Immature natural killer cell (primary cell): ENCODE results near the gene SLC10A1. TPM values are rescaled to one million over a fixed set of nuclear protein-coding genes. Genes with fewer than 3 reads are reported as not detected.
"Not testable (repeated sequence)": the region's sequence is repeated elsewhere in the genome, so short reads cannot be mapped to it uniquely, and the experiment has no call there.

Source experiments
- DNase-seq, 3 donors: peaks; one replicate each; pipeline ENCODE4 v3.0.0; 2022; ENCODE audit warnings: mixed read lengths in 1 of 3
- H3K27ac Mint-ChIP-seq, 6 donors: one replicate each; pipeline ENCODE4 v1.8.0; 2020; ENCODE audit warnings: mixed read lengths in 6 of 6, mild to moderate bottlenecking in 5 of 6, inconsistent platforms in 4 of 6, moderate library complexity in 3 of 6
- H3K27me3 Mint-ChIP-seq, 3 donors: one replicate each; pipeline ENCODE4 v1.8.0; 2020 to 2021; ENCODE audit warnings: low read depth in 3 of 3, mild to moderate bottlenecking in 3 of 3, mixed read lengths in 3 of 3, moderate library complexity in 3 of 3, inconsistent platforms in 1 of 3
- H3K36me3 Mint-ChIP-seq, 3 donors: one replicate each; pipeline ENCODE4 v1.8.0; 2020; ENCODE audit warnings: mixed read lengths in 3 of 3, inconsistent platforms in 2 of 3, mild to moderate bottlenecking in 2 of 3
- H3K4me1 Mint-ChIP-seq, 2 donors: one replicate each; pipeline ENCODE4 v1.8.0; 2020; ENCODE audit warnings: inconsistent platforms in 2 of 2, mild to moderate bottlenecking in 2 of 2, mixed read lengths in 2 of 2, moderate library complexity in 1 of 2
- H3K4me3 Mint-ChIP-seq, 5 donors: one replicate each; pipeline ENCODE4 v1.8.0; 2020; ENCODE audit warnings: mild to moderate bottlenecking in 5 of 5, mixed read lengths in 5 of 5, inconsistent platforms in 3 of 5, moderate library complexity in 3 of 5
- H3K9me3 Mint-ChIP-seq, 6 donors: one replicate each; pipeline ENCODE4 v1.8.0; 2020; ENCODE audit warnings: mild to moderate bottlenecking in 6 of 6, mixed read lengths in 6 of 6, inconsistent platforms in 4 of 6, moderate library complexity in 3 of 6
- polyA plus RNA-seq, 3 donors: library from polyadenylated mRNA; unstranded; fragments of 300-500 nt; fragmentation: Illumina TruSeq; gene quantifications; one replicate each; pipeline ENCODE4 v1.2.3, GENCODE V29; 2021

Gene SLC10A1
- polyA plus RNA-seq, 3 donors from 2014 or later = 0.09 TPM; not detected in 2

DNA sequence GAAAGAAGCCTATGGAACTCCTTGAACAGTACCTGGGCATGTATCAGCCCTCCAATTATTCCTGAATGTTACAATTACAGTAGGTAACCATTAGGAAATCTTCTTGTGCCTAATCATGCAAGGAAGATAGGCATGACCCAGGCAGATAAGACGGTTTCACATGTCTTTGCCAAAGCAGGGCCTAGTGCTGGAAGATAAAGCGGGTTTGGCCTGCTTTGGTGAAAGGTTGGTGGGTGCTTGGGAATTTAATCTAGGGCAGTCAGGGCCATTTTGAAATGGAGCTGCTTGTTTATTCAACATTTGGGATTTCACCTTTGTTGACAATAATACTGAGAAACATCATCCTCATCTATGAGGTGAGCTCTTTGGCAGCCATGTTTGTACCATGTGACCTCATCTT is 42.6 kb downstream of the SLC10A1 start:
- H3K36me3 Mint-ChIP-seq = no peaks in the 10 kb centered on the region
- H3K27ac Mint-ChIP-seq = no peak overlapping the region
- H3K4me1 Mint-ChIP-seq = peaks cover 9 to 11% of the 10 kb centered on the region in 2 donors
- H3K9me3 Mint-ChIP-seq = no peaks in the 10 kb centered on the region
- H3K27me3 Mint-ChIP-seq = peaks cover 0 to 3% (median 1%) of the 10 kb centered on the region in 3 donors
- H3K4me3 Mint-ChIP-seq = no peak overlapping the region
- DNase-seq = no peak

DNA sequence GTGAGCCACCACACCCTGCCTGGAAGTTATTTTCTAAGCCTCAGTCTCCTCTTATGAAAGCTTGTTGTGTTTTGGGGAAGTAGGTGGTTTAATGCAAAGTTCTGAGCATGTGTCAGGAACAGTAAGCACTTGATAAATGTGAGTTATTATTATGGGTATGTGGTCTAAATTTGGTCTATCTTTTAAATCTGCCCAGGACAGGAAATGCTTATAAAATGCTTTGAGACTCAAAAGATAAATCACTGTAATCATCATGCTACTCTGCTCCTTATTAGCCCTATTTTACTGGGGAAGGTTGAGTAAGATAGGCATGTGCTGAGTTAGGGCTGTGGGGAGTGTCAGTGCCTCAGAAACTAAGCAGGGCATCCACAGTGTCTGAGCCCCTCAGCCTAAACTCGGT is 43.2 kb downstream of the SLC10A1 start:
- peaks cover 9 to 11% of the 10 kb centered on the region in 2 donors for H3K4me1 Mint-ChIP-seq
- no peak overlapping the region for H3K27ac Mint-ChIP-seq
- H3K9me3 Mint-ChIP-seq = no peaks in the 10 kb centered on the region

DNA sequence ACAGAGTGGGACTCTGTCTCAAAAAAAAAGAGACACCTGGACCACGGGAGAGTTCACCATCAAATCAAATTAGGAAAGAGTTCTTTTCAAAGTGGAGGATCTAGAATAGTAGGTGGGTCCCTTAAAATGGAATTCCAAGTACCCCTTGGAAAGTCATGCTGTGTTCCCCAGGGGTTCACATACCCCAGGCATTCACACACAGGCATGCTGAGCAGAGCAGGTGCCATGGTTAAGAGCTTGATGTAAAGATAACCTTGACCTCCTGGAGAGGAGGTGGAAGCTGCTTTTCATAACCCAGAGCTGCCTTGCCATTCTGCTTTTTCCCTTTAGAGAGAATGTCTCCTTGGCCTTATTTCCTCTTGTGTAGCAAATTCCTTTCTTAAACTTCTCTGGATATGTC is 44.3 kb downstream of the SLC10A1 start:
- no peaks in the 10 kb centered on the region for H3K9me3 Mint-ChIP-seq
- no peak overlapping the region for H3K4me3 Mint-ChIP-seq
- H3K36me3 Mint-ChIP-seq = no peaks in the 10 kb centered on the region
- peaks cover 0 to 1% (median 0%) of the 10 kb centered on the region in 3 donors for H3K27me3 Mint-ChIP-seq
- peak overlapping the region in 1 of 6 donors; percentile 26 for H3K27ac Mint-ChIP-seq
- peaks cover 9 to 11% of the 10 kb centered on the region in 2 donors for H3K4me1 Mint-ChIP-seq
- no peak for DNase-seq

More for the DNA sequence above, 43.2 kb downstream of the SLC10A1 start:
- Mint-ChIP-seq H3K36me3 (no peaks in the 10 kb centered on the region), H3K27me3 (peaks cover 0 to 3% (median 1%) of the 10 kb centered on the region in 3 donors), H3K4me3 (no peak overlapping the region)
- DNase-seq = no peak

DNA sequence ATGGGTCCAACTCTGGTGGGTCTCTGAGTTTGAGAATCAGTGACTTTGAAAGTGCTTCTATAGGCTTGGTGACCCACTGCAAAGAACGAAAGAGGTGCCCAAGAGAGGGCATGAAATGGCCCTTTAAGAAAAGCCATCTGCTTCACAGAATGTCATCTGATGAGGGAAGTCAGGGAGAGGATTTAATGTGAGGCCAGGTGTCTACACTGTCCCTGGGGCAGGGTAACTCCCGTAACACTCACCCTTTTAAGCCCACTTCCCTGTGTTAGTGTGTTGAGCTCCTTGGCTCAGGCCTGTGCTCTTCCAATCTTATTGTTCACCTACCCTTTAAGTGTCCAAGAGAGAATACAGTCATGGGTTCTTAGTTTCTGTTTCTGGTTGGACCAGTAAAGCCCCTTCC is 46.5 kb downstream of the SLC10A1 start:
- Mint-ChIP-seq H3K9me3 (no peaks in the 10 kb centered on the region), H3K36me3 (no peaks in the 10 kb centered on the region), H3K27me3 (peaks cover 0 to 1% (median 0%) of the 10 kb centered on the region in 3 donors), H3K27ac (no peak overlapping the region), H3K4me3 (no peak overlapping the region), H3K4me1 (peaks cover 4 to 5% of the 10 kb centered on the region in 2 donors)
- DNase-seq = no peak

DNA sequence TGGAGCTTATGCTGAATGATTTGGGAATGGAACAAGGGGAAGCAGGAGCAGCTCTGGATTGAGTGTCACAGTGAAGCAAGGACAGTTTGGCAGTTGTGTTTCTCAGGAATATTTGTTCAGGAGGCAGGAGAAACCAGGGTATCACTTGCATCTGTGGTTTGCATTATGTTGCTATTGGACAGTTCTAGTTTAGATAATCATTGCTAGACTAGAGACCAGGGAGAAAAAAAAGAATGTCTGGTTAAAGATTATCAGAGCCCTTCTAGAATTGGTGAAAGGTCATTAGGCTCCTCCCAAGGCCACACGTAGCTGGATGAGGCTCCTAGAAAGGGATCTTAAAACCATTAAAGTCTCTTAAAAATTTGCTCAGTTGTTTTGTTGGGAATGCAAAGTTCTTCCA is 47.1 kb downstream of the SLC10A1 start:
- peaks cover 0 to 1% (median 0%) of the 10 kb centered on the region in 3 donors for H3K27me3 Mint-ChIP-seq
- no peak for DNase-seq
- H3K9me3 Mint-ChIP-seq = no peaks in the 10 kb centered on the region
- peak overlapping the region in 1 of 6 donors; percentile 5 for H3K27ac Mint-ChIP-seq
- H3K36me3 Mint-ChIP-seq = no peaks in the 10 kb centered on the region
- H3K4me1 Mint-ChIP-seq = peaks cover 0 to 2% of the 10 kb centered on the region in 2 donors
- no peak overlapping the region for H3K4me3 Mint-ChIP-seq

DNA sequence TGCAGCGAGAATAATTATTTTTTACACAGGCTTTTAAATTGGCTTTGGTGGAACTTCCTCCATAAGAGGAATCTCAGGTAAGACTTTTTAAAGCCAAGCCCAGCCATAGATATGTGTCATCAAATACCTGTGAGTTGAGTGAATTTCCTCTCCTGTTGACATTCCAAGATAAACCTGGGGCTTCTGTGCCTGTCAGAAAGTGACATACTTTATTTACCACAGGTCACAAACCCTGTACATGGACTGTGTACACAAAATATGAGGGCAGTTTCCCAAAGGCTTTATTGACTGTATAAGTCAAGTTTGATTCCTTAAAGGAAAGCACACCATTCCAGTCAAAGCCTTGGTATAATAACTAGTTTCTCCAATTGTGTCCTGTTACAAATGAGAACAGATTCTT is 56.0 kb downstream of the SLC10A1 start:
- no peak overlapping the region for H3K4me3 Mint-ChIP-seq
- H3K4me1 Mint-ChIP-seq = no peaks in the 10 kb centered on the region
- no peaks in the 10 kb centered on the region for H3K9me3 Mint-ChIP-seq

GRCh38 chr14:69736405-69736804 is 60.6 kb downstream of the SLC10A1 start:
- not testable (repeated sequence) for DNase-seq, H3K4me1 Mint-ChIP-seq, H3K9me3 Mint-ChIP-seq, H3K27me3 Mint-ChIP-seq, H3K27ac Mint-ChIP-seq, H3K36me3 Mint-ChIP-seq, H3K4me3 Mint-ChIP-seq

More for the DNA sequence above, 56.0 kb downstream of the SLC10A1 start:
- Mint-ChIP-seq H3K27me3 (peaks cover 0 to 3% (median 0%) of the 10 kb centered on the region in 3 donors), H3K36me3 (peaks cover 0 to 2% (median under 1%) of the 10 kb centered on the region in 3 donors), H3K27ac (no peak overlapping the region)
- no peak for DNase-seq

DNA sequence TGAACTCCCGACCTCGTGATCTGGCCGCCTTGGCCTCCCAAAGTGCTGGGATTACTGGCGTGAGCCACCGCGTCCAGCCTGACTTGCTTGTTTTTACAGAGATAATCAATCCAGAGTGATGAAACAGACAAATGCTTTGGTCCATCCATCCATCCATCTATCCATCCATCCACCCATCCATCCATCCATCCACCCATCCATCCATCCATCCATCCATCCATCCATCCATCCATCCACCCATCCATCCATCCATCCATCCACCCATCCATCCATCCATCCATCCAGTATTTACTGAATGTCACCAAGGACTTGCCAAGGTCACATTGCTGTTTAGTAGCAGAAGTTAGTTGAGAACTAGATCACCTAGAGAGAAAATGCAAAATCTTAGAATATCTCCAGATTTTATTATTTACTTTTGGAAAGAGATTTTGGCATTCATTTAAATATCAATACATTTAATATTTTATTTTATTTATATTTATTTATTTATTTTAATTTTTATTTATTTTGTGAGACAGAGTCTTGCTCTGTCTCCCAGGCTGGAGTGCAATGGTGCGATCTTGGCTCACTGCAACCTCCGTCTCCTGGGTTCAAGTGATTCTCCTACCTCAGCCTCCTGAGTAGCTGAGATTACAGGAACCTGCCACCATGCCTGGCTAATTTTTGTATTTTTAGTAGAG is 65.0 kb downstream of the SLC10A1 start:
- not testable (repeated sequence) for DNase-seq, H3K9me3 Mint-ChIP-seq, H3K36me3 Mint-ChIP-seq, H3K27me3 Mint-ChIP-seq, H3K4me3 Mint-ChIP-seq
- Mint-ChIP-seq H3K4me1 (peaks cover 29 to 33% of the 10 kb centered on the region in 2 donors), H3K27ac (peak overlapping the region in 2 of 6 donors; percentile 15 to 82)

- no peak for DNase-seq
- Mint-ChIP-seq H3K4me3 (peak overlapping the region; percentile 19 to 84 (median 77)), H3K27ac (peak overlapping the region; percentile 79 to 94 (median 89)), H3K4me1 (peaks cover 43 to 47% of the 10 kb centered on the region in 2 donors), H3K36me3 (no peaks in the 10 kb centered on the region), H3K27me3 (peaks cover 0 to 4% (median 0%) of the 10 kb centered on the region in 3 donors), H3K9me3 (no peaks in the 10 kb centered on the region)
These were observed 69.2 kb downstream of the SLC10A1 start for GRCh38 chr14:69727860-69728259.

DNA sequence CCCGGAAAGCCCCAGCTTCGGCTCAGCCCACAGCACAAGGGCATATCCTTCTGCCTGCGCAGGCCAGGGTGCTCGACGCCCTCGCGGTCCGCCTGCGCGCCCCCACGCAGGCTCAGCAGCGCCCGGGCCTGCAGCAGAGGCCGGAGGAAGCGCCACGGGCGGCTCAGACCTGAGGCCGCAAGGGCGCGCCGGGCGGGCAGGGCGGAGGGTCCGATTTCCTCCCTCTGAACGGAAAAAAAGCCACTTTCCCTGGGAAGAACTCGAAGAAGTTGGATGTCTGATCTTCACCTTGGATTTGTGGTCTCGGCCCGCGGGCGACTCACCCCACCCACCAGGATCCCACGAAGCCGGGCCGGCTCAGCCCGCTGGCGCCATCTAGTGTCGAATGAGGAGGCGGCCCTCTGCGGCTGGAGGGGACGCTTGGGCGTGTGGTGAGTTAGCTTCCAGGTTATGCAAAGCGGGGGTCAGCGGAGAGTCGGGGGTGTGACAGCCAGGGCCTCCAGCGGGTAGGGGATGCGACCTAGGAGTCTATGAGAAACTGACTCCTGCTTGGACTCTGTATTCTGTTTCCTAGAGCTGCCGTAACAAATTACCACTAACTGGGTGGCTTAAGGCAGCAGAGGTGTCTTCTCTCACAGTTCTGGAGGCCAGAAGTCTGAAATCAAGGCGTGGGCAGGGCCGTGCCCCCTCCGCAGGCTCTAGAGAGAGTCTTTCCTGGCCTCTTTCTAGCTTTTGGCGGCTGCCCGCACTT is 70.1 kb downstream of the SLC10A1 start:
- Mint-ChIP-seq H3K4me1 (peaks cover 43 to 47% of the 10 kb centered on the region in 2 donors), H3K4me3 (peak overlapping the region; percentile 64 to 84 (median 77))

More for the DNA sequence above, 70.1 kb downstream of the SLC10A1 start:
- Mint-ChIP-seq H3K27ac (peak overlapping the region; percentile 80 to 94 (median 89)), H3K36me3 (no peaks in the 10 kb centered on the region), H3K9me3 (no peaks in the 10 kb centered on the region), H3K27me3 (peaks cover 0 to 7% (median 0%) of the 10 kb centered on the region in 3 donors)
- DNase-seq = peak; percentile 86 to 90 (median 88)

Other genes with a start within 250 kb of the SLC10A1 start
- gene CCDC177, start 222.4 kb downstream of the SLC10A1 start, polyA plus RNA-seq = not detected
- gene SUSD6, start 185.6 kb downstream of the SLC10A1 start, polyA plus RNA-seq = 10 to 100 TPM; 13.0 to 24.1 (median 15.5) TPM
- 100 to 1,000 TPM; 635 to 806 (median 639) TPM for gene SRSF5, start 30.1 kb downstream of the SLC10A1 start, polyA plus RNA-seq
- gene SMOC1, start 82.2 kb upstream of the SLC10A1 start, polyA plus RNA-seq = not detected